SK-N-SH (cell line): ENCODE results near the gene PPP6C. TPM values are rescaled to one million over a fixed set of nuclear protein-coding genes. Genes with fewer than 3 reads are reported as not detected.
A peak's percentile ranks its signal among the peaks of the same experiment; 100 is the strongest.

Experiments used
- CTCF ChIA-PET: fragments of 300-600, 350-600 bp; formaldehyde crosslinking; extraction: SDS; loops from one replicate; lab custom pipeline; 2021; lab: Yijun Ruan, JAX
- POLR2A ChIA-PET: fragments of 350-600 bp; sonication (Branson Sonifier 250); formaldehyde crosslinking; extraction: SDS; loops from one replicate; lab custom pipeline; 2020; ENCODE audit warnings: antibody characterized with exemption, inconsistent platforms; lab: Yijun Ruan, JAX
- DNase-seq: peaks from one replicate; pipeline ENCODE4 v3.0.0; 2012
- H2AFZ ChIP-seq: fragments of 200-600 bp; sonication (generic); 2 replicates; pipeline ENCODE4 v1.8.1; 2016; ENCODE audit warnings: antibody characterized with exemption, mild to moderate bottlenecking, low read depth
- H3F3A ChIP-seq: fragments of 200-600 bp; sonication (generic); replicated peaks from 2 replicates; pipeline ENCODE3; 2016; ENCODE audit warnings: antibody characterized with exemption, mild to moderate bottlenecking; ENCODE audit not compliant: insufficient read depth
- H3K27ac ChIP-seq, 2 experiments: fragments of 200-500 bp in 1 of 2; fragments of 200-600 bp in 1 of 2; sonication (Bioruptor generic) in 1 of 2; sonication (generic), shearing (Covaris generic) in 1 of 2; 2 replicates each; pipeline versions ENCODE4 v1.5.1 to v1.6.1; 2014 to 2016; ENCODE audit warnings: low read depth in 2 of 2, inconsistent platforms in 1 of 2, low read length in 1 of 2, mild to moderate bottlenecking in 1 of 2, mixed read lengths in 1 of 2
- H3K27me3 ChIP-seq: fragments of 200-600 bp; sonication (generic), shearing (Covaris generic); 2 replicates; pipeline ENCODE4 v1.6.1; 2016; ENCODE audit warnings: mixed run types; ENCODE audit not compliant: insufficient read depth
- H3K36me3 ChIP-seq, 2 experiments: fragments of 200-500 bp in 1 of 2; fragments of 200-600 bp in 1 of 2; sonication (Bioruptor generic) in 1 of 2; sonication (generic) in 1 of 2; replicated peaks in 1 of 2; 2 replicates each; pipeline versions ENCODE3 to v1.5.1; 2014 to 2016; ENCODE audit warnings: low read length in 1 of 2, mild to moderate bottlenecking in 1 of 2; ENCODE audit not compliant: insufficient read depth in 2 of 2, control insufficient read depth in 1 of 2
- H3K4me1 ChIP-seq, 2 experiments: fragments of 200-500 bp in 1 of 2; fragments of 200-600 bp in 1 of 2; sonication (Bioruptor generic) in 1 of 2; sonication (generic), shearing (Covaris generic) in 1 of 2; 2 replicates each; pipeline versions ENCODE4 v1.5.1 to v1.6.1; 2014 to 2016; ENCODE audit warnings: low read depth in 1 of 2, low read length in 1 of 2, mixed run types in 1 of 2; ENCODE audit not compliant: insufficient read depth in 2 of 2, control insufficient read depth in 1 of 2
- H3K4me2 ChIP-seq: fragments of 200-600 bp; sonication (generic), shearing (Covaris generic); 2 replicates; pipeline ENCODE4 v1.6.1; 2017; ENCODE audit warnings: mixed run types
- H3K4me3 ChIP-seq, 2 experiments: fragments of 200-500 bp in 1 of 2; fragments of 200-600 bp in 1 of 2; sonication (Bioruptor generic) in 1 of 2; sonication (generic), shearing (Covaris generic) in 1 of 2; 2 replicates each; pipeline versions ENCODE4 v1.5.1 to v1.8.1; 2014 to 2016; ENCODE audit warnings: low read depth in 2 of 2, inconsistent platforms in 1 of 2, low read length in 1 of 2, mild to moderate bottlenecking in 1 of 2, mixed read lengths in 1 of 2, moderate library complexity in 1 of 2
- H3K79me2 ChIP-seq: fragments of 200-600 bp; sonication (generic); 2 replicates; pipeline ENCODE4 v1.8.1; 2017; ENCODE audit warnings: mild to moderate bottlenecking; ENCODE audit not compliant: insufficient read depth
- H3K9ac ChIP-seq: fragments of 200-600 bp; sonication (generic); 2 replicates; pipeline ENCODE4 v1.6.1; 2017; ENCODE audit warnings: mixed run types
- H3K9me2 ChIP-seq: fragments of 200-600 bp; sonication (generic); 2 replicates; pipeline ENCODE4 v1.6.1; 2017; ENCODE audit warnings: mixed run types
- H3K9me3 ChIP-seq: fragments of 200-600 bp; sonication (generic); 2 replicates; pipeline ENCODE4 v1.6.1; 2017; ENCODE audit warnings: mixed run types, mild to moderate bottlenecking, moderate library complexity
- H4K20me1 ChIP-seq: fragments of 200-600 bp; sonication (generic); 2 replicates; pipeline ENCODE4 v1.6.1; 2017; ENCODE audit warnings: mild to moderate bottlenecking, mixed run types; ENCODE audit not compliant: insufficient read depth
- ELF1 ChIP-seq: IDR thresholded peaks from 2 replicates; pipeline ENCODE4 v1.4.0; 2012
- EZH2phosphoT487 ChIP-seq: fragments of 200-600 bp; sonication (generic); IDR thresholded peaks from 2 replicates; pipeline ENCODE4 v1.6.1; 2017; ENCODE audit warnings: low read depth, mixed run types, mild to moderate bottlenecking, antibody characterized with exemption, moderate library complexity, borderline replicate concordance
- FOSL2 ChIP-seq: IDR thresholded peaks from 2 replicates; pipeline ENCODE4 v1.4.0; 2012; ENCODE audit warnings: low read depth, mild to moderate bottlenecking, moderate library complexity, borderline replicate concordance
- FOXM1 ChIP-seq: IDR thresholded peaks from 2 replicates; pipeline ENCODE4 v1.4.0; 2012; ENCODE audit warnings: low read depth, mild to moderate bottlenecking
- GATA2 ChIP-seq: sonication (generic); formaldehyde crosslinking; IDR thresholded peaks from 2 replicates; pipeline ENCODE4 v1.5.0; 2020; ENCODE audit warnings: mild to moderate bottlenecking, missing genetic modification reagents
- MEF2A ChIP-seq: IDR thresholded peaks from 2 replicates; pipeline ENCODE4 v1.4.0; 2012; ENCODE audit warnings: low read depth, borderline replicate concordance
- MXI1 ChIP-seq: IDR thresholded peaks from 2 replicates; pipeline ENCODE4 v1.6.1; 2012; ENCODE audit warnings: mild to moderate bottlenecking, low read depth, low read length, improper control_type of control experiment
- NFIC ChIP-seq: IDR thresholded peaks from 2 replicates; pipeline ENCODE4 v1.4.0; 2012; ENCODE audit warnings: borderline replicate concordance
- POLR2AphosphoS5 ChIP-seq: IDR thresholded peaks from 2 replicates; pipeline ENCODE4 v1.6.1; 2012; ENCODE audit warnings: low read depth, low read length
- RAD21 ChIP-seq: IDR thresholded peaks from 2 replicates; pipeline ENCODE4 v1.6.1; 2012; ENCODE audit warnings: mild to moderate bottlenecking, low read length
- RCOR1 ChIP-seq: fragments of 150-350 bp; IDR thresholded peaks from 2 replicates; pipeline ENCODE4 v1.6.1; 2017; ENCODE audit warnings: antibody characterized with exemption, low read length
- RFX5 ChIP-seq: IDR thresholded peaks from 2 replicates; pipeline ENCODE4 v1.6.1; 2012; ENCODE audit warnings: mild to moderate bottlenecking, improper control_type of control experiment, low read length
- RXRA ChIP-seq: IDR thresholded peaks from 2 replicates; pipeline ENCODE4 v1.4.0; 2012; ENCODE audit warnings: low read depth, mild to moderate bottlenecking, borderline replicate concordance
- SIN3A ChIP-seq: IDR thresholded peaks from 2 replicates; pipeline ENCODE4 v1.6.1; 2012; ENCODE audit warnings: low read depth, mild to moderate bottlenecking, low read length, moderate library complexity, borderline replicate concordance
- SMC3 ChIP-seq: IDR thresholded peaks from 2 replicates; pipeline ENCODE4 v1.6.1; 2012; ENCODE audit warnings: low read depth, low read length, improper control_type of control experiment
- TCF12 ChIP-seq: IDR thresholded peaks from 2 replicates; pipeline ENCODE4 v1.4.0; 2012
- TEAD4 ChIP-seq: IDR thresholded peaks from 2 replicates; pipeline ENCODE4 v1.4.0; 2012; ENCODE audit warnings: mild to moderate bottlenecking, borderline replicate concordance; ENCODE audit not compliant: insufficient read depth
- YY1 ChIP-seq: IDR thresholded peaks from 2 replicates; pipeline ENCODE4 v1.4.0; 2012; ENCODE audit warnings: low read depth, mild to moderate bottlenecking
- WGBS: methylation state at CpG from one replicate; pipeline ENCODE4 v1.1.6; 2017; ENCODE audit warnings: low lambda C conversion rate; 5-methylcytosine and 5-hydroxymethylcytosine counted together
- polyA plus RNA-seq, 3 experiments: library from polyadenylated mRNA; depleted of rRNA; stranded (reverse); fragments of >200 nt; gene quantifications; 2 replicates each; pipeline ENCODE4 v1.2.3, GENCODE V29; 2012
- TF ChIP-seq, protein P1 (sequence below): IDR thresholded peaks from 2 replicates; pipeline ENCODE4 v1.4.0; 2012; ENCODE audit warnings: low read depth
- TF ChIP-seq, protein P2 (sequence below): fragments of 150-350 bp; IDR thresholded peaks from 2 replicates; pipeline ENCODE4 v1.6.1; 2017; ENCODE audit warnings: antibody characterized with exemption, low read length, low read depth, borderline replicate concordance

The PPP6C gene
- polyA plus RNA-seq, 1 of the 3 experiments (the other 2 are of a cell fraction) = 14.8 TPM

DNA sequence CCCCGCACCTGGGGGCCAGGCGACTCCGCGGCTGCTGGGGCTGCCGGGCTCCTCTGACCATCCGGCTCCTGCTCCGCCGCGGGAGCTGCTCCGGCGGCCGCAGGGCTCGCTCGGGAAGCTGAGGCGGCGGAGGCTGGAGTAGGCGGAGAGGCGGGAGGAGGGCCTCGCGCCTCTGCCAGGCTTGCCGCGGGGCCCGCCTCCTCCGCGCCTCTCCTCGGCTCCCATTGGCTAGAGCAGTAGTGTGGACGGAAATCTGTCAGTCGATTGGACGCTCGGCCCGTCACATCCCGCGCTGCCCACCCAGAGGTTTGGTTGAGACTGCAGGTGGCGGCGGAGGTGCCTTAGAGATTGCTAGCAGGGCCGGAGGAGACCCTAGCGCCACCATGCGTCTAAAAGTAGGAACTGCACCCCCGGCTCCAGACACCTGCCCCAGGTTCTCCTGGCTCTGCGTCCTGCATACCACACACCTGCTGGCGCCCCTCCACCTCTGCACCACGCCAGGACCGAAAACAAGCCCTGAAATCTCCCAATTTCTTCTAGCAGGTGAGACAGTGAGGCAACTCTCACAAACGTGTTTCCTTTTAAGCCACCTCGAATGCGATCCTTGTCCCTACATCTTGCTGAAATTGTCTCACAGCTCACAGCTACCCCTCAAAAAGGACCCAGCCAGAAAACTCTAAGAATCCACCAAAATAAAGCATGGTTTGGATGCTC, 46.1 kb downstream of the PPP6C start, which contains the start of gene SCAI (continued):
- TF ChIP-seq EZH2phosphoT487 = no peak

DNA sequence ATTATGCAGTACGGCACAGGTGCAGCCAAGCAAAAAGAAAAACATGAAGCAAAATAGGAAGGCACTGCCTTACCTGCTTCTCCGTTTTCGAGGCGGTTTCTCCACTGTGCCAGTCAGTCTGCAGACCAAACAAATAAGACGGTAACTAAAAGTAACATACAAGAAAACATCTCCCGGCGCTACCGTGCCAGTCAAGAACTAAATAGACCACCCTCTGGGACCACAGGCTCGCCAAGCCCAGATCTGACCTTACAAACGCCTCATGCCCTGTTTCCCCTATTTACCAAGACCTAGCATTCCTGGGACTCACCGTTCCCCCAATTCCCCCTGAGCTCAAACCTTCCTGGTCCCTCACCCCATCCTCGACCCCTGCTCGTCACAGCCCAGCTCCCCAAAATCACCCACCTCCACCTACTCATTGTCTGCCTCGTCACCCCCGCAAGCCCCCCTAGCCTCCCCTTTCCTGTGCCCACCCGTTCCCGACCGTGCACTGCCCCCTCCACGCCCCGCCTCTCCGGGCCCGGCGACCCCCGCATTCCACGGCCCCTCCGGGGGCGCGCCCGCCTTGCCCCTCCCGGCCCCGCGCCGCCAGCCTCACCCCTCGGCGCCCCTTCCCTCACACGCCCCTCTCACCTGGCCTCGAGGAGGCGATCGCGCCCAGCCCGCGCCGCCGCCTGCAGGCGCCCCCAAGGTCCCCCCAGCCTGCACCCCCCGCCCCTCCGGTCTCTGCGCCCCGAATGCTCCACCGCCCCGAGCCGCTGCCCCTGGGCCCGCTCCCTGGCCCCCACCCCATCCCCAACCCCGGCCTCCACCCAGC, 46.8 kb downstream of the PPP6C start:
- Histone ChIP-seq H3K4me3 (peak overlapping the region; percentile 64 to 74), H3K27ac (peak overlapping the region in 1 of 2 experiments; percentile 65; a peak in 2 of 4 replicates), H3K4me1 (peaks cover 0 to 5% of the 10 kb centered on the region in 2 experiments; a peak in 2 of 4 replicates), H3K4me2 (peak overlapping the region; percentile 75), H3K9ac (peak overlapping the region; percentile 16), H3K27me3 (no peaks in the 10 kb centered on the region), H3K36me3 (peaks cover 0 to 6% of the 10 kb centered on the region in 2 experiments), H3F3A (peaks cover 17% of the 10 kb centered on the region), H2AFZ (peak overlapping the region; percentile 16; the same call in 1 of the 2 replicates), H3K9me3 (no peaks in the 10 kb centered on the region), H4K20me1 (no peaks in the 10 kb centered on the region), H3K79me2 (peaks cover 14% of the 10 kb centered on the region; the same call in 1 of the 2 replicates)
- CTCF ChIA-PET = interaction anchor here (0.7 to 2.8 kb wide), 21 partner anchors 9 to 371 kb away, joined by 3 to 17 read pairs (median 3); partner anchors contain the start of gene NR6A1
- no peak for DNase-seq
- POLR2A ChIA-PET = interaction anchor here (0.9 to 1.5 kb wide), 4 partner anchors 17 to 287 kb away, joined by 3 to 4 read pairs (median 4); partner anchors contain the start of genes ARPC5L and RPL35
- 3% methylated on average over 38 of the region's 54 CpGs for WGBS
- TF ChIP-seq RFX5 (no peak), TEAD4 (no peak), RXRA (no peak), FOXM1 (no peak), POLR2AphosphoS5 (no peak), MXI1 (no peak), SMC3 (no peak)
- TF ChIP-seq, protein P1, sequence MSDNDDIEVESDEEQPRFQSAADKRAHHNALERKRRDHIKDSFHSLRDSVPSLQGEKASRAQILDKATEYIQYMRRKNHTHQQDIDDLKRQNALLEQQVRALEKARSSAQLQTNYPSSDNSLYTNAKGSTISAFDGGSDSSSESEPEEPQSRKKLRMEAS = no peak
- TF ChIP-seq, all 33 proteins: peak for 0
- H3K9me2 ChIP-seq = no peaks in the 10 kb centered on the region

DNA sequence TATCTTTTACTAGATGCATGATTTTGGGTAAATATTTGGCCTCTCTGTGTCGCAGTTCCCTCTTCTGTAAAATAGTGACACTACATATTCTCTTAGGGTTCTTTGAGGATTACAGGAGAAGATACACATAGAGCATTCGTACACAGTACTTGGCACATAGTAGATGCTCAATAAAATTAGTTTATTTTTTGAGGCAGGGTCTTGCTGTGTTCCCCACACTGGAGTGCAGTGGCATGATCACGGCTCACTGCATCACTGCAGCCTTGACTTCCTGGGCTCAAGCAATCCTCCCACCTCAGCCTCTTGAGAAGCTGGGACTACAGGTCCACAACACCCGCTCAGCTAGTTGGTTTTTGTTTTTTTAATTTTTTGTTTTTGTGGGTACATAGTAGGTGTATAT, 47.9 kb downstream of the PPP6C start:
- ChIA-PET CTCF (interaction anchor here (0.9 to 2.8 kb wide), 4 partner anchors 8 to 370 kb away, joined by 3 to 17 read pairs (median 6); partner anchors contain the start of gene NR6A1), POLR2A (interaction anchor here (1.2 kb wide), 1 partner anchor 280 kb away, joined by 3 read pairs; the partner anchor contains the start of genes ARPC5L and RPL35)
- Histone ChIP-seq H3K4me2 (peak overlapping the region; percentile 75; the same call in 1 of the 2 replicates), H3K9me2 (no peaks in the 10 kb centered on the region), H3K27ac (no peak overlapping the region), H3K27me3 (no peaks in the 10 kb centered on the region), H4K20me1 (no peaks in the 10 kb centered on the region), H3F3A (peaks cover 15% of the 10 kb centered on the region), H3K9me3 (no peaks in the 10 kb centered on the region), H3K79me2 (peaks cover 14% of the 10 kb centered on the region; the same call in 1 of the 2 replicates), H3K4me1 (peaks cover 0 to 3% of the 10 kb centered on the region in 2 experiments; a peak in 2 of 4 replicates), H3K4me3 (no peak overlapping the region), H2AFZ (no peak overlapping the region), H3K36me3 (peaks cover 0 to 5% of the 10 kb centered on the region in 2 experiments), H3K9ac (no peak overlapping the region)
- WGBS = 84% methylated on average over 4 of the region's 4 CpGs
- TF ChIP-seq, protein P1 = no peak
- TF ChIP-seq SIN3A (no peak), RCOR1 (no peak), NFIC (no peak), FOSL2 (no peak), TCF12 (no peak), RAD21 (no peak), ELF1 (no peak), GATA2 (CRISPR knock-in tag) (no peak), YY1 (no peak), TEAD4 (no peak), MEF2A (no peak)
- TF ChIP-seq, protein P2, sequence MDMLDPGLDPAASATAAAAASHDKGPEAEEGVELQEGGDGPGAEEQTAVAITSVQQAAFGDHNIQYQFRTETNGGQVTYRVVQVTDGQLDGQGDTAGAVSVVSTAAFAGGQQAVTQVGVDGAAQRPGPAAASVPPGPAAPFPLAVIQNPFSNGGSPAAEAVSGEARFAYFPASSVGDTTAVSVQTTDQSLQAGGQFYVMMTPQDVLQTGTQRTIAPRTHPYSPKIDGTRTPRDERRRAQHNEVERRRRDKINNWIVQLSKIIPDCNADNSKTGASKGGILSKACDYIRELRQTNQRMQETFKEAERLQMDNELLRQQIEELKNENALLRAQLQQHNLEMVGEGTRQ = no peak
- DNase-seq = no peak
